ENCODE results near the gene NRXN3.

NRXN3 gene

DNA sequence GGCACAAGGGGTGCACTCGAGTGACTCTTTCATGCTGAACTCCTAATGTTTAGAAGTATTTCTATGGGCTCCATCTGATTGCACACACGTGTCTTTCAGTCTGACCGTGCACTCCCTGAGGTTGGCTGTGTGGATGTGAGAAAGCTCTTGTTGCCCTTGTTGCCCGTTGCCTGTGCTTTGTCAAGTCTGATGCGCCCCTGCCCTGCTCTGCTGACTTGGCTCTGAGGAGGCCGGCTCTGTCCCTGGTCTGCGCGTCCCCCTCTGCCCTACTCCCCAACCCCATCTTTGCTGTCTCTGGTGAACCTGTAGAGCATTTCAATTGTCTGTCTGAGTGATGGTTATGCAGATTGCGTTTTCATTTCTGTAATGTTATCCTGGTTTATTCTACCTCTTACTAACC is 802.3 kb downstream of the NRXN3 start:
- DNase-seq (ENCODE audit: low read depth) = no peak
- TF ChIP-seq, protein P1, sequence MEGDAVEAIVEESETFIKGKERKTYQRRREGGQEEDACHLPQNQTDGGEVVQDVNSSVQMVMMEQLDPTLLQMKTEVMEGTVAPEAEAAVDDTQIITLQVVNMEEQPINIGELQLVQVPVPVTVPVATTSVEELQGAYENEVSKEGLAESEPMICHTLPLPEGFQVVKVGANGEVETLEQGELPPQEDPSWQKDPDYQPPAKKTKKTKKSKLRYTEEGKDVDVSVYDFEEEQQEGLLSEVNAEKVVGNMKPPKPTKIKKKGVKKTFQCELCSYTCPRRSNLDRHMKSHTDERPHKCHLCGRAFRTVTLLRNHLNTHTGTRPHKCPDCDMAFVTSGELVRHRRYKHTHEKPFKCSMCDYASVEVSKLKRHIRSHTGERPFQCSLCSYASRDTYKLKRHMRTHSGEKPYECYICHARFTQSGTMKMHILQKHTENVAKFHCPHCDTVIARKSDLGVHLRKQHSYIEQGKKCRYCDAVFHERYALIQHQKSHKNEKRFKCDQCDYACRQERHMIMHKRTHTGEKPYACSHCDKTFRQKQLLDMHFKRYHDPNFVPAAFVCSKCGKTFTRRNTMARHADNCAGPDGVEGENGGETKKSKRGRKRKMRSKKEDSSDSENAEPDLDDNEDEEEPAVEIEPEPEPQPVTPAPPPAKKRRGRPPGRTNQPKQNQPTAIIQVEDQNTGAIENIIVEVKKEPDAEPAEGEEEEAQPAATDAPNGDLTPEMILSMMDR (IDR thresholded peaks at IDR 0.05; ENCODE audit: insufficient read depth, low read depth, low read length, missing control alignments) = no peak
- no peak overlapping the region for H3K4me3 ChIP-seq (ENCODE audit: low read depth, low read length)

DNA sequence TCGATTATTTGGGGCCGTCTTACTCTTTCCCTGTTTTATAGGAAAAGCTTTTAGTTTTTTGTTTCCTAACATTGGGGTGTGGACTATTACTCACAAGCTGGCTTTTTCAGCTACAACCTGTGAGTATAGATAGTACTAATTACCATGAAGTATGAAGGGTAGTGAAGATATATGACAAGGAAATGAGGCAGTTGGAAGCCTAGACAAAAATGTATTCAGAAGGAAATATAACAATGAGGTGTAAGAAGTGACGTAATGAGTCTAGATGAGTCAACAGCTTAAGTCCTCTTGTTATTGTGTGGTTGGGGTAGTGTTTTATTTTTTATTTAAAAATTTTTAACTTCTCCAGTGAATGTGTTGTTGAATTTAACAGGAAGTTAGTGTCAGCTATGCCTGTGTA is 804.5 kb downstream of the NRXN3 start:
- no peak for DNase-seq (ENCODE audit: low read depth)
- TF ChIP-seq, protein P1 (IDR thresholded peaks at IDR 0.05; ENCODE audit: insufficient read depth, low read depth, low read length, missing control alignments) = no peak
- H3K4me3 ChIP-seq (ENCODE audit: low read depth, low read length) = no peak overlapping the region

GRCh38 chr14:78975734-78976133 is 805.6 kb downstream of the NRXN3 start:
- TF ChIP-seq, protein P1 (IDR thresholded peaks at IDR 0.05; ENCODE audit: insufficient read depth, low read depth, low read length, missing control alignments) = no peak
- DNase-seq (ENCODE audit: low read depth) = peak; percentile 14
- H3K4me3 ChIP-seq (ENCODE audit: low read depth, low read length) = no peak overlapping the region

DNA sequence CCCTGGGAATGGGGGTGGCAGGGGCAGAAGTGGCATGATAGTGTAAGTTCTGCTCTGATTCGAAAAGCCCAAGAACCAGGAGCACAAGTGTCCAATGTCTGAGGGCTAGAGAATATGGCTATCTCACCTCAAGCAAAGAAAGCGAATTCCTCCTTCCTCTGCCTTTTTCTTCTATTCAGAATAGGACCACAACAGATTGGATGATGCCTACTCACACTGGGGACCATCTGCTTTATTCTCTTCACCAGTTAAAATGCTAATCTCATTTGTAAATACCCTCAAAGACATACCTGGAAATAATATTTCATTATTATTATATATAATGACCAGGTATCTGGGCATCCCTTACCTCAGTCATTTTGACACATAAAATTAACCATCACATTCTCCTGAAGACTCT is 808.7 kb downstream of the NRXN3 start:
- no peak overlapping the region for H3K4me3 ChIP-seq (ENCODE audit: low read depth, low read length)
- no peak for DNase-seq (ENCODE audit: low read depth)
- TF ChIP-seq, protein P1 (IDR thresholded peaks at IDR 0.05; ENCODE audit: insufficient read depth, low read depth, low read length, missing control alignments) = no peak

GRCh38 chr14:78982551-78982950 is 812.4 kb downstream of the NRXN3 start:
- H3K4me3 ChIP-seq (ENCODE audit: low read depth, low read length) = no peak overlapping the region
- TF ChIP-seq, protein P1 (IDR thresholded peaks at IDR 0.05; ENCODE audit: insufficient read depth, low read depth, low read length, missing control alignments) = no peak
- DNase-seq (ENCODE audit: low read depth) = no peak

- H3K4me3 ChIP-seq (ENCODE audit: low read depth, low read length) = no peak overlapping the region
- TF ChIP-seq, protein P1 (IDR thresholded peaks at IDR 0.05; ENCODE audit: insufficient read depth, low read depth, low read length, missing control alignments) = no peak
- no peak for DNase-seq (ENCODE audit: low read depth)
Observed at GRCh38 chr14:78983126-78983525, 813.0 kb downstream of the NRXN3 start.

- no peak overlapping the region for H3K4me3 ChIP-seq (ENCODE audit: low read depth, low read length)
- TF ChIP-seq, protein P1 (IDR thresholded peaks at IDR 0.05; ENCODE audit: insufficient read depth, low read depth, low read length, missing control alignments) = no peak
- no peak for DNase-seq (ENCODE audit: low read depth)
Observed at GRCh38 chr14:78985668-78986381, 815.7 kb downstream of the NRXN3 start.
